Ishikawa (cell line): ENCODE data around the gene SERPINB11.

Experiments used
- EP300 ChIP-seq: IDR thresholded peaks from 2 replicates; pipeline ENCODE4 v1.6.1; 2012; ENCODE audit warnings: borderline replicate concordance
- NFIC ChIP-seq: IDR thresholded peaks from 2 replicates; pipeline ENCODE4 v1.6.1; 2012
- RAD21 ChIP-seq: IDR thresholded peaks from 2 replicates; pipeline ENCODE4 v1.6.1; 2012; ENCODE audit warnings: low read depth
- ZBTB7A ChIP-seq: IDR thresholded peaks from 2 replicates; pipeline ENCODE4 v1.6.1; 2012; ENCODE audit warnings: low read depth

DNA sequence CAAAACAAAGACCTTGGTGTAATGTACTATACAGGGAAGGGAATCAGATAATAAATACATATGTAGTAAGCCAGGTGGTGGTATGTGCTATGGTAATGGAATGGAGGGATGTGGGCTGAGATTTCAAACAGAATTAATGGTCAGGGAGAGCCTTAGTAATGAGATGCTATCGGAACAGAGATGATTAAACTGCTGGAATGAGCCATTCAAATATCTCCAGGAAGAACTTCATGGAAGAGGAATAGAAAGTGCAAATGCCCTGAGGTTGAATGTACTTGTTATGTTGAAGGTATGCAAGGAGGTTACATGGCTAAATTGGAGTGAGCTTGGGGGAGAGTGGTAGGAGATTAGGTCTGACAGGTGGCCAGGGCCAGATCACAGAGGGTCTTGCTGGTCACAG, 5.1 kb downstream of the SERPINB11 start:
- no peak for TF ChIP-seq RAD21
- no peak for TF ChIP-seq EP300
- no peak for TF ChIP-seq NFIC
- no peak for TF ChIP-seq ZBTB7A
